Neural cell (in vitro differentiated cells): ENCODE results near the gene RASAL2.

Source experiments
- EP300 ChIP-seq: fragments of 450-650 bp; conservative IDR thresholded peaks from 2 replicates; pipeline ENCODE4 v1.6.1; 2014; ENCODE audit warnings: antibody characterized with exemption, mild to moderate bottlenecking, moderate library complexity; ENCODE audit not compliant: poor library complexity, severe bottlenecking
- EZH2 ChIP-seq: fragments of 200-600, 300-800 bp; shearing (Covaris generic), sonication (generic); IDR thresholded peaks from 2 replicates; pipeline ENCODE4 v1.6.1; 2014; ENCODE audit warnings: antibody characterized with exemption, low read length, borderline replicate concordance, mild to moderate bottlenecking; ENCODE audit not compliant: insufficient read depth, poor library complexity, severe bottlenecking
- MXI1 ChIP-seq: fragments of 450-650 bp; conservative IDR thresholded peaks from 2 replicates; pipeline ENCODE4 v1.6.1; 2014; ENCODE audit warnings: antibody characterized with exemption, mild to moderate bottlenecking; ENCODE audit not compliant: poor library complexity, severe bottlenecking
- POLR2AphosphoS5 ChIP-seq: IDR thresholded peaks from 2 replicates; pipeline ENCODE4 v1.6.1; 2012
- RAD21 ChIP-seq: fragments of 450-650 bp; conservative IDR thresholded peaks from 2 replicates; pipeline ENCODE4 v1.6.1; 2014; ENCODE audit warnings: antibody characterized with exemption, mild to moderate bottlenecking, moderate library complexity
- REST ChIP-seq: IDR thresholded peaks from 2 replicates; pipeline ENCODE4 v1.6.1; 2012; ENCODE audit warnings: borderline replicate concordance
- SMC3 ChIP-seq: fragments of 450-650 bp; conservative IDR thresholded peaks from 2 replicates; pipeline ENCODE4 v1.6.1; 2014; ENCODE audit warnings: antibody characterized with exemption, mild to moderate bottlenecking, moderate library complexity; ENCODE audit not compliant: poor library complexity
- TAF1 ChIP-seq: IDR thresholded peaks from 2 replicates; pipeline ENCODE4 v1.6.1; 2012; ENCODE audit warnings: low read depth
- TF ChIP-seq, protein P1 (sequence below): fragments of 450-650 bp; IDR thresholded peaks from 2 replicates; pipeline ENCODE4 v1.5.1; 2014; ENCODE audit warnings: antibody characterized with exemption, mild to moderate bottlenecking, moderate library complexity; ENCODE audit not compliant: poor library complexity, severe bottlenecking

- TF ChIP-seq REST (no peak), EP300 (no peak), TAF1 (no peak), EZH2 (no peak), POLR2AphosphoS5 (no peak), SMC3 (no peak), RAD21 (no peak), MXI1 (no peak)
- TF ChIP-seq, protein P1, sequence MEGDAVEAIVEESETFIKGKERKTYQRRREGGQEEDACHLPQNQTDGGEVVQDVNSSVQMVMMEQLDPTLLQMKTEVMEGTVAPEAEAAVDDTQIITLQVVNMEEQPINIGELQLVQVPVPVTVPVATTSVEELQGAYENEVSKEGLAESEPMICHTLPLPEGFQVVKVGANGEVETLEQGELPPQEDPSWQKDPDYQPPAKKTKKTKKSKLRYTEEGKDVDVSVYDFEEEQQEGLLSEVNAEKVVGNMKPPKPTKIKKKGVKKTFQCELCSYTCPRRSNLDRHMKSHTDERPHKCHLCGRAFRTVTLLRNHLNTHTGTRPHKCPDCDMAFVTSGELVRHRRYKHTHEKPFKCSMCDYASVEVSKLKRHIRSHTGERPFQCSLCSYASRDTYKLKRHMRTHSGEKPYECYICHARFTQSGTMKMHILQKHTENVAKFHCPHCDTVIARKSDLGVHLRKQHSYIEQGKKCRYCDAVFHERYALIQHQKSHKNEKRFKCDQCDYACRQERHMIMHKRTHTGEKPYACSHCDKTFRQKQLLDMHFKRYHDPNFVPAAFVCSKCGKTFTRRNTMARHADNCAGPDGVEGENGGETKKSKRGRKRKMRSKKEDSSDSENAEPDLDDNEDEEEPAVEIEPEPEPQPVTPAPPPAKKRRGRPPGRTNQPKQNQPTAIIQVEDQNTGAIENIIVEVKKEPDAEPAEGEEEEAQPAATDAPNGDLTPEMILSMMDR, result no peak
These were observed 412.8 kb downstream of the RASAL2 start for GRCh38 chr1:178506669-178507068.
